ENCODE results near the gene AGXT. TPM values are rescaled to one million over a fixed set of nuclear protein-coding genes. Genes with fewer than 3 reads are reported as not detected.

Gene AGXT
- total RNA-seq, 1 experiment from 2014 or later: 0.34 TPM

- no peak for TF ChIP-seq REST (IDR thresholded peaks at IDR 0.05; ENCODE audit: low read depth)
- no peak for TF ChIP-seq POLR2A (IDR thresholded peaks at IDR 0.05; ENCODE audit: borderline replicate concordance, extremely low read depth, insufficient read depth, insufficient read length)
- TF ChIP-seq EGR1 (IDR thresholded peaks at IDR 0.05; ENCODE audit: low read depth): no peak
Observed at GRCh38 chr2:240831594-240832204, 36.9 kb upstream of the AGXT start (continued).

- TF ChIP-seq POLR2AphosphoS5 (IDR thresholded peaks at IDR 0.05; ENCODE audit: low read depth, low read length): peak; percentile 65
- no peak for TF ChIP-seq POLR2A (IDR thresholded peaks at IDR 0.05; ENCODE audit: borderline replicate concordance, extremely low read depth, insufficient read depth, insufficient read length)
- DNase-seq (ENCODE audit: low read depth, low spot score): peak; percentile 83
Observed at GRCh38 chr2:240832205-240832727, 36.4 kb upstream of the AGXT start.

More at GRCh38 chr2:240832205-240832727, 36.4 kb upstream of the AGXT start:
- no peaks in the 10 kb centered on the region for H3K9me3 ChIP-seq (ENCODE audit: control insufficient read depth in 1 of 2, insufficient read depth in 1 of 2, low read depth in 1 of 2, low read length in 2 of 2)
- RAD21 ChIA-PET (ENCODE audit: low non-redundant PET in 1 of 2, low total read pairs in 2 of 2, uncharacterized antibody in 2 of 2, unreplicated experiment in 2 of 2): no interaction called here
- POLR2A ChIA-PET: no interaction called here
- CTCF ChIA-PET: interaction anchor here (1.1 kb wide), 1 partner anchor 8 kb away, joined by 4 read pairs; no protein-coding TSS in a partner anchor
- H3K27ac ChIP-seq (ENCODE audit: low read depth, low read length): no peak overlapping the region
- ATAC-seq: peak; percentile 95
- H3K4me3 ChIP-seq (replicated peaks in 1 of 2; ENCODE audit: low read depth in 1 of 2, low read length in 2 of 2): peak overlapping the region; percentile 29 to 48
- H3K4me1 ChIP-seq (ENCODE audit: control insufficient read depth in 1 of 2, insufficient read depth in 2 of 2, low read length in 2 of 2): peaks cover 4 to 6% of the 10 kb centered on the region in 2 experiments; a peak in 3 of 4 replicates
- peak overlapping the region; percentile 95 for H2AFZ ChIP-seq (ENCODE audit: low read depth, low read length, poor library complexity, severe bottlenecking)
- H3K9me2 ChIP-seq (ENCODE audit: insufficient read depth): no peaks in the 10 kb centered on the region
- no peaks in the 10 kb centered on the region for H4K20me1 ChIP-seq (ENCODE audit: insufficient read depth)
- no peaks in the 10 kb centered on the region for H3K79me2 ChIP-seq (ENCODE audit: insufficient read depth, low read length)
- H3K4me2 ChIP-seq (ENCODE audit: low read length): peak overlapping the region; percentile 77
- H3K36me3 ChIP-seq (ENCODE audit: control insufficient read depth in 1 of 2, insufficient read depth in 2 of 2, low read length in 2 of 2): no peaks in the 10 kb centered on the region
- H3K27me3 ChIP-seq (ENCODE audit: insufficient read depth, low read length): peaks cover 7% of the 10 kb centered on the region; the same call in 1 of the 2 replicates
- no TSS peak for BruUV-seq (replicated peaks)
- peak overlapping the region; percentile 26; the same call in 1 of the 2 replicates for H3K9ac ChIP-seq (ENCODE audit: low read length)
- intact Hi-C loops (cut with micrococcal nuclease): loop anchor here (10.0 kb wide), 1 partner anchor 167 kb away; no protein-coding TSS in a partner anchor
